Measurements from ENCODE around the gene PARD3. TPM values are rescaled to one million over a fixed set of nuclear protein-coding genes. Genes with fewer than 3 reads are reported as not detected.

PARD3 gene
- total RNA-seq, 3 donors from 2014 or later (not counting 1 experiment from before 2014, with no cell fraction given) = 0.14 to 0.49 (median 0.38) TPM

- H3K27ac Mint-ChIP-seq = no peak overlapping the region
- intact Hi-C loops (cut with micrococcal nuclease) = no loop called here
- DNase-seq (no peak), ATAC-seq (no peak)
- Histone ChIP-seq H3K4me1 (ENCODE audit: control insufficient read depth, insufficient read depth, low read length) (no peaks in the 10 kb centered on the region), H3K27ac (ENCODE audit: low read length) (no peak overlapping the region), H3K27me3 (ENCODE audit: control insufficient read depth, insufficient read depth, low read length) (no peaks in the 10 kb centered on the region), H3K4me3 (ENCODE audit: low read length) (no peak overlapping the region), H3K9me3 (ENCODE audit: control insufficient read depth, insufficient read depth, low read length) (peaks cover 8% of the 10 kb centered on the region), H3K36me3 (ENCODE audit: control insufficient read depth, insufficient read depth, low read length) (no peaks in the 10 kb centered on the region)
- WGBS (ENCODE audit: insufficient coverage) = 91% methylated on average over 6 of the region's 6 CpGs
- H3K4me3 Mint-ChIP-seq = no peak overlapping the region
- H3K9me3 Mint-ChIP-seq = peaks cover 0 to 5% of the 10 kb centered on the region in 2 donors
- H3K27me3 Mint-ChIP-seq (ENCODE audit: low read depth in 2 of 2) = peaks cover 6 to 11% of the 10 kb centered on the region in 2 donors
- no peak for TF ChIP-seq CTCF (IDR thresholded peaks at IDR 0.05)
- H3K4me1 Mint-ChIP-seq = no peaks in the 10 kb centered on the region
- H3K36me3 Mint-ChIP-seq = no peaks in the 10 kb centered on the region
These were observed 725.8 kb downstream of the PARD3 start for GRCh38 chr10:34089253-34089652.

- no peak overlapping the region for H3K27ac ChIP-seq (ENCODE audit: low read length)
- peaks cover 2% of the 10 kb centered on the region for H3K9me3 ChIP-seq (ENCODE audit: control insufficient read depth, insufficient read depth, low read length)
- WGBS (ENCODE audit: insufficient coverage) = 96% methylated on average over 9 of the region's 9 CpGs
- Mint-ChIP-seq H3K4me1 (no peaks in the 10 kb centered on the region), H3K27me3 (ENCODE audit: low read depth in 2 of 2) (peaks cover 9 to 11% of the 10 kb centered on the region in 2 donors), H3K27ac (no peak overlapping the region), H3K9me3 (peaks cover 0 to 5% of the 10 kb centered on the region in 2 donors), H3K4me3 (no peak overlapping the region), H3K36me3 (no peaks in the 10 kb centered on the region)
- no peaks in the 10 kb centered on the region for H3K4me1 ChIP-seq (ENCODE audit: control insufficient read depth, insufficient read depth, low read length)
- H3K4me3 ChIP-seq (ENCODE audit: low read length) = no peak overlapping the region
- no peak for DNase-seq
- intact Hi-C loops (cut with micrococcal nuclease) = no loop called here
- no peak for ATAC-seq
- H3K27me3 ChIP-seq (ENCODE audit: control insufficient read depth, insufficient read depth, low read length) = no peaks in the 10 kb centered on the region
- TF ChIP-seq CTCF (IDR thresholded peaks at IDR 0.05) = no peak
- H3K36me3 ChIP-seq (ENCODE audit: control insufficient read depth, insufficient read depth, low read length) = no peaks in the 10 kb centered on the region
These were observed 726.8 kb downstream of the PARD3 start for GRCh38 chr10:34088208-34088794.

GRCh38 chr10:34087095-34087418, 728.0 kb downstream of the PARD3 start:
- H3K27me3 ChIP-seq (ENCODE audit: control insufficient read depth, insufficient read depth, low read length) = no peaks in the 10 kb centered on the region
- no peaks in the 10 kb centered on the region for H3K4me1 ChIP-seq (ENCODE audit: control insufficient read depth, insufficient read depth, low read length)
- no peak overlapping the region for H3K4me3 Mint-ChIP-seq
- no peak for TF ChIP-seq CTCF (IDR thresholded peaks at IDR 0.05)
- no peak overlapping the region for H3K4me3 ChIP-seq (ENCODE audit: low read length)
- H3K27ac Mint-ChIP-seq = no peak overlapping the region
- no peaks in the 10 kb centered on the region for H3K36me3 ChIP-seq (ENCODE audit: control insufficient read depth, insufficient read depth, low read length)
- WGBS (ENCODE audit: insufficient coverage) = 96% methylated on average over 3 of the region's 3 CpGs
- H3K27me3 Mint-ChIP-seq (ENCODE audit: low read depth in 2 of 2) = peaks cover 5 to 9% of the 10 kb centered on the region in 2 donors
- DNase-seq (no peak), ATAC-seq (no peak)
- H3K36me3 Mint-ChIP-seq = no peaks in the 10 kb centered on the region
- intact Hi-C loops (cut with micrococcal nuclease) = no loop called here
- no peaks in the 10 kb centered on the region for H3K4me1 Mint-ChIP-seq
- H3K9me3 ChIP-seq (ENCODE audit: control insufficient read depth, insufficient read depth, low read length) = peaks cover 2% of the 10 kb centered on the region
- H3K27ac ChIP-seq (ENCODE audit: low read length) = no peak overlapping the region
- H3K9me3 Mint-ChIP-seq = peaks cover 0 to 5% of the 10 kb centered on the region in 2 donors

GRCh38 chr10:34083567-34083966, 731.5 kb downstream of the PARD3 start:
- no peak for TF ChIP-seq CTCF (IDR thresholded peaks at IDR 0.05)
- intact Hi-C loops (cut with micrococcal nuclease) = no loop called here
- H3K36me3 Mint-ChIP-seq = no peaks in the 10 kb centered on the region
- Histone ChIP-seq H3K27ac (ENCODE audit: low read length) (no peak overlapping the region), H3K4me3 (ENCODE audit: low read length) (no peak overlapping the region), H3K36me3 (ENCODE audit: control insufficient read depth, insufficient read depth, low read length) (no peaks in the 10 kb centered on the region), H3K9me3 (ENCODE audit: control insufficient read depth, insufficient read depth, low read length) (peaks cover 2% of the 10 kb centered on the region), H3K4me1 (ENCODE audit: control insufficient read depth, insufficient read depth, low read length) (no peaks in the 10 kb centered on the region), H3K27me3 (ENCODE audit: control insufficient read depth, insufficient read depth, low read length) (no peaks in the 10 kb centered on the region)
- peaks cover 0 to 3% of the 10 kb centered on the region in 2 donors for H3K27me3 Mint-ChIP-seq (ENCODE audit: low read depth in 2 of 2)
- ATAC-seq = no peak
- no peak for DNase-seq
- H3K9me3 Mint-ChIP-seq = peaks cover 0 to 5% of the 10 kb centered on the region in 2 donors
- no peaks in the 10 kb centered on the region for H3K4me1 Mint-ChIP-seq
- no peak overlapping the region for H3K4me3 Mint-ChIP-seq
- H3K27ac Mint-ChIP-seq = no peak overlapping the region
- WGBS (ENCODE audit: insufficient coverage) = 95% methylated on average over 1 of the region's 2 CpGs
